Measurements from ENCODE around the gene GRIA1.

The GRIA1 gene

GRCh38 chr5:153490118-153491037, at the start of gene GRIA1:
Gene GRIA1, plus strand, starts transcription at chr5:153490670.
- DNase-seq (ENCODE audit: low spot score), result no peak

GRCh38 chr5:153445875-153446579, 44.4 kb upstream of the GRIA1 start:
- DNase-seq (ENCODE audit: low spot score), result no peak

GRCh38 chr5:153447534-153447933, 42.9 kb upstream of the GRIA1 start:
- DNase-seq (ENCODE audit: low spot score), result no peak

- no peak for DNase-seq (ENCODE audit: low spot score)
Observed at GRCh38 chr5:153456354-153456753, 34.1 kb upstream of the GRIA1 start.

- DNase-seq (ENCODE audit: low spot score), result no peak
Observed at GRCh38 chr5:153456993-153457392, 33.5 kb upstream of the GRIA1 start.

GRCh38 chr5:153458268-153458667, 32.2 kb upstream of the GRIA1 start:
- DNase-seq (ENCODE audit: low spot score), result no peak

- no peak for DNase-seq (ENCODE audit: low spot score)
Observed at GRCh38 chr5:153459051-153459743, 31.3 kb upstream of the GRIA1 start.

- no peak for DNase-seq (ENCODE audit: low spot score)
Observed at GRCh38 chr5:153460421-153460820, 30.0 kb upstream of the GRIA1 start.

GRCh38 chr5:153461341-153461740, 29.1 kb upstream of the GRIA1 start:
- no peak for DNase-seq (ENCODE audit: low spot score)

GRCh38 chr5:153463806-153464205, 26.7 kb upstream of the GRIA1 start:
- no peak for DNase-seq (ENCODE audit: low spot score)

GRCh38 chr5:153467546-153467945, 22.9 kb upstream of the GRIA1 start:
- DNase-seq (ENCODE audit: low spot score), result no peak

GRCh38 chr5:153469423-153469822, 21.0 kb upstream of the GRIA1 start:
- no peak for DNase-seq (ENCODE audit: low spot score)

GRCh38 chr5:153470736-153471135, 19.7 kb upstream of the GRIA1 start:
- DNase-seq (ENCODE audit: low spot score), result no peak

- DNase-seq (ENCODE audit: low spot score), result no peak
Observed at GRCh38 chr5:153476767-153477166, 13.7 kb upstream of the GRIA1 start.

GRCh38 chr5:153480401-153480800, 10.1 kb upstream of the GRIA1 start:
- DNase-seq (ENCODE audit: low spot score), result no peak

GRCh38 chr5:153483482-153483881, 7.0 kb upstream of the GRIA1 start:
- DNase-seq (ENCODE audit: low spot score), result no peak

- DNase-seq (ENCODE audit: low spot score), result no peak
Observed at GRCh38 chr5:153485641-153486040, 4.8 kb upstream of the GRIA1 start.

GRCh38 chr5:153486771-153487170, 3.7 kb upstream of the GRIA1 start:
- DNase-seq (ENCODE audit: low spot score), result no peak

- DNase-seq (ENCODE audit: low spot score), result no peak
Observed at GRCh38 chr5:153489611-153490010, 859 bp upstream of the GRIA1 start.

- no peak for DNase-seq (ENCODE audit: low spot score)
Observed at GRCh38 chr5:153491038-153491744, 721 bp downstream of the GRIA1 start.

GRCh38 chr5:153491856-153492255, 1.4 kb downstream of the GRIA1 start:
- DNase-seq (ENCODE audit: low spot score), result no peak

GRCh38 chr5:153496835-153497234, 6.4 kb downstream of the GRIA1 start:
- no peak for DNase-seq (ENCODE audit: low spot score)

All from hematopoietic multipotent progenitor cell treated with erythropoietin and hydrocortisone succinate and interleukin-3 and kit ligand, for 17 days (in vitro differentiated cells).